Measurements from ENCODE around the gene OR4C12. TPM values are rescaled to one million over a fixed set of nuclear protein-coding genes. Genes with fewer than 3 reads are reported as not detected.
"Not testable (repeated sequence)": the region's sequence is repeated elsewhere in the genome, so short reads cannot be mapped to it uniquely, and the experiment has no call there.

Gene OR4C12
- not detected for total RNA-seq
- not detected for polyA plus RNA-seq (ENCODE audit: insufficient read length in 6 of 6)
- long read RNA-seq, donor 1 = 0 reads
- long read RNA-seq, donor 2 = 0 reads
- long read RNA-seq, donor 3 = 0 reads
- long read RNA-seq, donor 4 = 0 reads
- long read RNA-seq, donor 5 = 0 reads
- long read RNA-seq, donor 6 = 0 reads
- long read RNA-seq, donor 7 = 0 reads
- long read RNA-seq, donor 8 = 0 reads
- long read RNA-seq, donor 9 = 0 reads
- long read RNA-seq, donor 10 = 0 reads
- long read RNA-seq, donor 11 = 0 reads
- long read RNA-seq, donor 12 = 0 reads

GRCh38 chr11:49982435-49982834, at the start of gene OR4C12:
Gene OR4C12, minus strand, starts transcription at chr11:49982535. Its CDS starts 34 bp downstream, at chr11:49982501.
- H3K27me3 ChIP-seq; H3K36me3 ChIP-seq; H3K4me1 ChIP-seq; H3K9me3 ChIP-seq; H3K4me3 ChIP-seq; ATAC-seq; DNase-seq; intact Hi-C loops (cut with DNase I); H3K27ac ChIP-seq: not testable (repeated sequence)

- Histone ChIP-seq H3K27me3 (no peaks in the 10 kb centered on the region), H3K27ac (no peak overlapping the region), H3K4me1 (no peaks in the 10 kb centered on the region), H3K4me3 (no peak overlapping the region), H3K36me3 (no peaks in the 10 kb centered on the region), H3K9me3 (peaks cover 0 to 11% of the 10 kb centered on the region in 2 donors)
- ATAC-seq = peak; percentile 91
- no peak for TF ChIP-seq CTCF (IDR thresholded peaks at IDR 0.05)
- intact Hi-C loops (cut with DNase I) = no loop called here
- DNase-seq = no peak
Observed at GRCh38 chr11:50030193-50030592, 47.9 kb upstream of the OR4C12 start.

GRCh38 chr11:49995565-49995964, 13.2 kb upstream of the OR4C12 start:
- intact Hi-C loops (cut with DNase I) = no loop called here
- no peak overlapping the region for H3K4me3 ChIP-seq

GRCh38 chr11:49973439-49973838, 8.9 kb downstream of the OR4C12 start:
- H3K27me3 ChIP-seq; ATAC-seq; H3K27ac ChIP-seq; H3K4me3 ChIP-seq; H3K36me3 ChIP-seq; intact Hi-C loops (cut with DNase I); H3K4me1 ChIP-seq; DNase-seq; H3K9me3 ChIP-seq: not testable (repeated sequence)

More at GRCh38 chr11:49995565-49995964, 13.2 kb upstream of the OR4C12 start:
- Histone ChIP-seq H3K9me3 (peaks cover 0 to 29% of the 10 kb centered on the region in 2 donors), H3K36me3 (no peaks in the 10 kb centered on the region), H3K27ac (no peak overlapping the region), H3K4me1 (no peaks in the 10 kb centered on the region), H3K27me3 (no peaks in the 10 kb centered on the region)
- TF ChIP-seq CTCF (IDR thresholded peaks at IDR 0.05) = peak; percentile 26 to 48
- DNase-seq (no peak), ATAC-seq (peak; percentile 44)

- no peak for TF ChIP-seq CTCF (IDR thresholded peaks at IDR 0.05)
- intact Hi-C loops (cut with DNase I) = no loop called here
- ATAC-seq = no peak
Observed at GRCh38 chr11:49952091-49952490, 30.2 kb downstream of the OR4C12 start, which contains the start of gene OR4C13. Gene OR4C13, plus strand, starts transcription at chr11:49952391. Its CDS starts 32 bp downstream, at chr11:49952423.

GRCh38 chr11:49948701-49949100, 33.6 kb downstream of the OR4C12 start:
- H3K36me3 ChIP-seq; intact Hi-C loops (cut with DNase I); DNase-seq; H3K27ac ChIP-seq; ATAC-seq; H3K27me3 ChIP-seq; H3K4me1 ChIP-seq; H3K4me3 ChIP-seq: not testable (repeated sequence)
- H3K9me3 ChIP-seq = peaks cover 0 to 23% of the 10 kb centered on the region in 2 donors

More at GRCh38 chr11:49952091-49952490, 30.2 kb downstream of the OR4C12 start, which contains the start of gene OR4C13:
- H3K27me3 ChIP-seq = no peaks in the 10 kb centered on the region
- H3K4me3 ChIP-seq = no peak within 1 kb of the TSS
- no peak for DNase-seq
- peaks cover 0 to 10% of the 10 kb centered on the region in 2 donors for H3K9me3 ChIP-seq
- H3K4me1 ChIP-seq = no peaks in the 10 kb centered on the region
- H3K27ac ChIP-seq = no peak within 1 kb of the TSS
- H3K36me3 ChIP-seq = no peaks in the 10 kb centered on the region

Other genes with a start within 250 kb of the OR4C12 start
- not detected for gene OR4C13, start 30.1 kb downstream of the OR4C12 start, total RNA-seq
- not detected for gene OR4C13, start 30.1 kb downstream of the OR4C12 start, polyA plus RNA-seq (ENCODE audit: insufficient read length in 6 of 6)
- gene OR4C45, start 50.3 kb upstream of the OR4C12 start, total RNA-seq = not detected
- not detected for gene OR4C45, start 50.3 kb upstream of the OR4C12 start, polyA plus RNA-seq (ENCODE audit: insufficient read length in 6 of 6)